ENCODE measurements around the gene FPR3. TPM values are rescaled to one million over a fixed set of nuclear protein-coding genes. Genes with fewer than 3 reads are reported as not detected.

The FPR3 gene
- total RNA-seq, 2 donors from 2014 or later, result 11.1 to 18.0 TPM

DNA sequence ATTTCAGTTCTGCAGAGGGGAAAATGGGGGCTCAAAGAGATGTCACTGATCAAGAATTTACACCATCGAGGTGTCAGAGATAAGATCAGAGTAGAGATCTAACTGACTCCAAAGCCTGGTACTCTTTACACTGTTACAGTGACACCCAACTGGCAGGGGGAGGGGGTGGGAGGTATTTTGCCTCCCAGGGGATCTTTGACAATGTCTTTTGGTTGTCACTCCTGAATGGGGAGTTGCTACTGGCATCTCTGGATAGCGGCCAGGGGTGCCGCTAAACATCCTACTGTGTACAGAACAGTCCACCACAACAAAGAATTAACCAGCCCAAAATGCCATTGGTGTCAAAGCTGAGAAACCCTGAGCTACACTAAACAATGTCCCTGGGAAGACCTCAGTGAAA lies 3.1 kb downstream of the FPR3 start:
- DNase-seq (ENCODE audit: low spot score) (no peak), ATAC-seq (ENCODE audit: insufficient number of reproducible peaks, low FRiP score, low read depth) (no peak)
- H3K9me3 ChIP-seq, result no peaks in the 10 kb centered on the region
- no peaks in the 10 kb centered on the region for H3K36me3 ChIP-seq
- H3K27ac ChIP-seq, result peak overlapping the region in 1 of 2 donors; percentile 72
- no peaks in the 10 kb centered on the region for H3K27me3 ChIP-seq (replicated peaks; ENCODE audit: insufficient read depth)
- TF ChIP-seq, protein P1, sequence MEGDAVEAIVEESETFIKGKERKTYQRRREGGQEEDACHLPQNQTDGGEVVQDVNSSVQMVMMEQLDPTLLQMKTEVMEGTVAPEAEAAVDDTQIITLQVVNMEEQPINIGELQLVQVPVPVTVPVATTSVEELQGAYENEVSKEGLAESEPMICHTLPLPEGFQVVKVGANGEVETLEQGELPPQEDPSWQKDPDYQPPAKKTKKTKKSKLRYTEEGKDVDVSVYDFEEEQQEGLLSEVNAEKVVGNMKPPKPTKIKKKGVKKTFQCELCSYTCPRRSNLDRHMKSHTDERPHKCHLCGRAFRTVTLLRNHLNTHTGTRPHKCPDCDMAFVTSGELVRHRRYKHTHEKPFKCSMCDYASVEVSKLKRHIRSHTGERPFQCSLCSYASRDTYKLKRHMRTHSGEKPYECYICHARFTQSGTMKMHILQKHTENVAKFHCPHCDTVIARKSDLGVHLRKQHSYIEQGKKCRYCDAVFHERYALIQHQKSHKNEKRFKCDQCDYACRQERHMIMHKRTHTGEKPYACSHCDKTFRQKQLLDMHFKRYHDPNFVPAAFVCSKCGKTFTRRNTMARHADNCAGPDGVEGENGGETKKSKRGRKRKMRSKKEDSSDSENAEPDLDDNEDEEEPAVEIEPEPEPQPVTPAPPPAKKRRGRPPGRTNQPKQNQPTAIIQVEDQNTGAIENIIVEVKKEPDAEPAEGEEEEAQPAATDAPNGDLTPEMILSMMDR (IDR thresholded peaks at IDR 0.05), result no peak
- H3K4me1 ChIP-seq (ENCODE audit: control insufficient read depth in 1 of 2, low read depth in 2 of 2), result peaks cover 9 to 15% of the 10 kb centered on the region in 2 donors
- no peak overlapping the region for H3K4me3 ChIP-seq

DNA sequence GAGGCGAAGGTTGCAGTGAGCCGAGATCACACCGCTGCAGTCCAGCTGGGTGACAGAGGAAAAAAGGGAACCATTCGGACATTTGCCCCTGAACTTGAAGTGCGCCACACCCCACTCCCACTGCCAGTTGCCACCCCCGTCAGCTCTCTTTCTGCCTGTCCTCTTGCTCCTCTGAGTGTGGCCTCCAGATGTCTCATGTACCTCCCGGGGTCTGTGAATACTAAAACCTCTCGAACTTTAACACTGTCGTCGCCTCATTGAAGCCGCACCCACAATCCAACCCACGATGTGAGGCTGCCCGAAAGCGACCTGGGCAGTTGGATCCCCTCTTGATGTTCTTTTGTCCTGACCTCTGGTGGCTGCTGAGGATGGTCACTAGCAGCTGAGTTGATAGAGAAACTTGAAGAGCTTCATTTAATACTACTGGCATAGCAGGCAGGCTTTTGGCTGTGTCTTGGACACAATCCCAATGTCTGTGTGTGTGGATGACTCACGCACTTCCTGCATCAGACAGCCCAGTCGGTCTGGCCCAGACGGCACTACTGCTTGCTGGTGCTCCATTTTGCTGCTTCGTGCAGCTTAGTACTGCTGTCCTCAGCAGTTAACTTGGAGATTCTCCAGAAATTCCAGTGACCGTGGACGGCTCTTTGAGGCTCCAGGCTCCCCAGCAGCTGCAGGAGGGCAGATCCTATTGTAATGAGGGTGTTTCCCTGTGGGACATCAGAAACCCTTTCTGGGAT lies 4.2 kb downstream of the FPR3 start:
- Histone ChIP-seq H3K27ac (peak overlapping the region in 1 of 2 donors; percentile 72), H3K36me3 (no peaks in the 10 kb centered on the region), H3K4me3 (peak overlapping the region; percentile 29), H3K9me3 (no peaks in the 10 kb centered on the region), H3K27me3 (replicated peaks; ENCODE audit: insufficient read depth) (no peaks in the 10 kb centered on the region), H3K4me1 (ENCODE audit: control insufficient read depth in 1 of 2, low read depth in 2 of 2) (peaks cover 9 to 15% of the 10 kb centered on the region in 2 donors)
- DNase-seq (ENCODE audit: low spot score), result peak; percentile 71
- TF ChIP-seq, protein P1 (IDR thresholded peaks at IDR 0.05), result no peak
- peak; percentile 83 for ATAC-seq (ENCODE audit: insufficient number of reproducible peaks, low FRiP score, low read depth)

DNA sequence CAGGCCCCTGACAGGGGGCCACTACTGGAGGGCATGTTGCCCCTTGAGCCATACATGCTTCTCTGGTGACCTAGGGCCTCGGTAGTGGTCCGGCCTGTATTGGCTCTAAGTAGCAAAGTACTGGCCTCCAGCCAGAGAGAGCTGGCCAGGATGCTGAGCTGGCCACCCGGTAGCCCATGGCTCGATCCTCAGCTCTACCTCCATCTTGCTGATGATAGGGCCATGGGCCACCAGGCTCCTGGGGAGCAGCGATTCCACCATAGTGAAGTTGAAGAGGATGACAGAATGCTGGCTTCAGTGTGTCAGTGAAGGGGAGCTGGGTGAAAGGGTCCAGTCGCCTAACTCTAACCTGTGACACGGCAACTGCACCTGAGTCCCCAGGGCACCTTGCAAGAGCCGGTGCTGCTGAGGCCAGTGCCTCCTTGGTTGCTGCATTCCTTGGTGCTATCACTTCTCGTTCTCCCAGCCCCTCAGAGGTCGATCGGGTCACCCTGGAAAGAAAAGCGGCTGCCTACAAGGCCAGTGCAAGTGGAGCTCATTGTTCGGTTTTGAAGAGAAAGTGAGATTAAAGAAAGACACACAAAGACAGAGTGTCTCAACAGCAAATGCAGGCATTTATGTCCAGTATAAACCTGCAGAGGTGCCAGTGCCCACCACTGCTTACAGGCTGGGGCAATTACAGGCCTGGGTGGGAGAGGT lies 5.0 kb downstream of the FPR3 start:
- Histone ChIP-seq H3K4me1 (ENCODE audit: control insufficient read depth in 1 of 2, low read depth in 2 of 2) (peaks cover 9 to 15% of the 10 kb centered on the region in 2 donors), H3K9me3 (no peaks in the 10 kb centered on the region), H3K36me3 (no peaks in the 10 kb centered on the region), H3K27ac (peak overlapping the region in 1 of 2 donors; percentile 72), H3K27me3 (replicated peaks; ENCODE audit: insufficient read depth) (no peaks in the 10 kb centered on the region), H3K4me3 (peak overlapping the region; percentile 29)
- TF ChIP-seq, protein P1 (IDR thresholded peaks at IDR 0.05), result no peak
- ATAC-seq (ENCODE audit: insufficient number of reproducible peaks, low FRiP score, low read depth) (no peak), DNase-seq (ENCODE audit: low spot score) (no peak)

DNA sequence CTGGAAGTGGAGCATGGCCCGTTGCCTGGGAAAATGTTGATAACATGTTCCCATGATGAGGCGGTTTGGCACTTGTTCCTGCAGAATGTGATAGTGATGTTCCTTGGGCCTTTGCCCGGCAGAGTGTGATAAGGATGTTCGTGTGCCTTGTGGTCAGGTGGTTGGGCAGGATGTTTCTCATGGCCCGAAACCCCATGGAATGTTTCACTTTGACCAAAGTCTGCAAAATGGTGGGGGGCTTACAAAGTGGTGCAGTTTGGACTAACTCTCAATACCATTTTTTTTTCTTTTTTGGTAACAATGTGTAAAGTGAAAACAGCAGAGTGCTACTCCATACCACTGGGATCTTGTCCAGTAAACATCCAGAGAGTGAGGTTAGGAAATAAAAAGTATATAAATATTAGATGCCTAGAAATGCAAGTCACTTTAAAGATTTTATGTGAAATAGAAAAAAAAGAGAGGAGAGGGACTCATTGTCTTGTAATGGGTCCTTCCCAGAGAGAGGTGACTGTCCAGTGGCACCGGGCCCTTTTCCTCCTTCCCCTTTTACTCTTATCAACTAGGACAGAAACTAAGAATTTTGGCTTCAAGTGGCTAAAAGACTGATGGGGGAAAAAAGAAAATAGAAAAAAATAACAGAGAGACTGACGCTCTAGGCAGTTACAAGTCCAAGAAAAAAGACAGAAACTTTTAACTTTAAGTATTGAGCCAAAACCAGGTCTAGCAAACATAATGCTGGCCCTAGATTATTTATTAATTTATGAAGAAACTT lies 5.7 kb downstream of the FPR3 start:
- Histone ChIP-seq H3K4me3 (no peak overlapping the region), H3K27ac (peak overlapping the region in 1 of 2 donors; percentile 72), H3K36me3 (no peaks in the 10 kb centered on the region), H3K9me3 (no peaks in the 10 kb centered on the region), H3K4me1 (ENCODE audit: control insufficient read depth in 1 of 2, low read depth in 2 of 2) (peaks cover 9 to 15% of the 10 kb centered on the region in 2 donors), H3K27me3 (replicated peaks; ENCODE audit: insufficient read depth) (no peaks in the 10 kb centered on the region)
- TF ChIP-seq, protein P1 (IDR thresholded peaks at IDR 0.05), result no peak
- no peak for ATAC-seq (ENCODE audit: insufficient number of reproducible peaks, low FRiP score, low read depth)
- DNase-seq (ENCODE audit: low spot score), result no peak

DNA sequence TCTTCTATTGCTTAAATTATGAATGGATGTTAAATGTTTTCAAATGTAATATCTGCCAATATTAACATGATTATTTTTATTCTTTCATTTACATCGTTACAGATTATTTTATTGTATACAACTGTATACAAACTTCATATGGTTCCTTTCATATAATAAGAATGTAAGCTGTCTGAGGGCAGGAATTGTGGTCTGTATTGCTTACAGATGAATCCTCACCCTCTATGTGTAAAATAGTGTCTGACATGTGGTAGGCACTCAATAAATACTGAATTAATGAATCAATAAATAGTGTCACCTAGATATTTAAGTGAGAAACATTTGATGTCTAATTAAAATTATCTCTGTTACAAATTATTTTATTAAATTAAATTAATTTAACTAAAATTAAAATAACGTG lies 7.8 kb downstream of the FPR3 start:
- ATAC-seq (ENCODE audit: insufficient number of reproducible peaks, low FRiP score, low read depth) (no peak), DNase-seq (ENCODE audit: low spot score) (no peak)
- no peak overlapping the region for H3K27ac ChIP-seq
- TF ChIP-seq, protein P1 (IDR thresholded peaks at IDR 0.05), result no peak
- no peaks in the 10 kb centered on the region for H3K36me3 ChIP-seq
- no peaks in the 10 kb centered on the region for H3K9me3 ChIP-seq
- no peaks in the 10 kb centered on the region for H3K27me3 ChIP-seq (replicated peaks; ENCODE audit: insufficient read depth)
- H3K4me3 ChIP-seq, result no peak overlapping the region
- H3K4me1 ChIP-seq (ENCODE audit: control insufficient read depth in 1 of 2, low read depth in 2 of 2), result peaks cover 9 to 15% of the 10 kb centered on the region in 2 donors
